ENCODE measurements around the gene RGS6. TPM values are rescaled to one million over a fixed set of nuclear protein-coding genes. Genes with fewer than 3 reads are reported as not detected.

The RGS6 gene
- total RNA-seq, 4 donors from 2014 or later = 7.6 to 25.3 (median 17.2) TPM

GRCh38 chr14:72423957-72424356 is 491.7 kb downstream of the RGS6 start:
- Histone ChIP-seq H3K9me3 (no peaks in the 10 kb centered on the region), H3K4me1 (no peaks in the 10 kb centered on the region), H3K27ac (no peak overlapping the region), H3K27me3 (no peaks in the 10 kb centered on the region), H3K4me3 (replicated peaks in 1 of 3) (no peak overlapping the region), H3K36me3 (no peaks in the 10 kb centered on the region)
- DNase-seq = no peak
- intact Hi-C loops (cut with DNase I) = no loop called here
- WGBS, 2 donors = 71 to 95% methylated on average over 1 of the region's 1 CpG
- no peak for TF ChIP-seq POLR2A (IDR thresholded peaks at IDR 0.05)
- TF ChIP-seq, protein P1, sequence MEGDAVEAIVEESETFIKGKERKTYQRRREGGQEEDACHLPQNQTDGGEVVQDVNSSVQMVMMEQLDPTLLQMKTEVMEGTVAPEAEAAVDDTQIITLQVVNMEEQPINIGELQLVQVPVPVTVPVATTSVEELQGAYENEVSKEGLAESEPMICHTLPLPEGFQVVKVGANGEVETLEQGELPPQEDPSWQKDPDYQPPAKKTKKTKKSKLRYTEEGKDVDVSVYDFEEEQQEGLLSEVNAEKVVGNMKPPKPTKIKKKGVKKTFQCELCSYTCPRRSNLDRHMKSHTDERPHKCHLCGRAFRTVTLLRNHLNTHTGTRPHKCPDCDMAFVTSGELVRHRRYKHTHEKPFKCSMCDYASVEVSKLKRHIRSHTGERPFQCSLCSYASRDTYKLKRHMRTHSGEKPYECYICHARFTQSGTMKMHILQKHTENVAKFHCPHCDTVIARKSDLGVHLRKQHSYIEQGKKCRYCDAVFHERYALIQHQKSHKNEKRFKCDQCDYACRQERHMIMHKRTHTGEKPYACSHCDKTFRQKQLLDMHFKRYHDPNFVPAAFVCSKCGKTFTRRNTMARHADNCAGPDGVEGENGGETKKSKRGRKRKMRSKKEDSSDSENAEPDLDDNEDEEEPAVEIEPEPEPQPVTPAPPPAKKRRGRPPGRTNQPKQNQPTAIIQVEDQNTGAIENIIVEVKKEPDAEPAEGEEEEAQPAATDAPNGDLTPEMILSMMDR (IDR thresholded peaks at IDR 0.05) = no peak

- Histone ChIP-seq H3K27me3 (no peaks in the 10 kb centered on the region), H3K27ac (no peak overlapping the region), H3K4me3 (replicated peaks in 1 of 3) (no peak overlapping the region), H3K9me3 (no peaks in the 10 kb centered on the region), H3K36me3 (no peaks in the 10 kb centered on the region), H3K4me1 (no peaks in the 10 kb centered on the region)
- intact Hi-C loops (cut with DNase I) = no loop called here
- no peak for DNase-seq
- TF ChIP-seq POLR2A (IDR thresholded peaks at IDR 0.05) = no peak
- TF ChIP-seq, protein P1 (IDR thresholded peaks at IDR 0.05) = no peak
- WGBS, 2 donors = 35 to 37% methylated on average over 1 of the region's 1 CpG
Measured at GRCh38 chr14:72430457-72430856, 498.2 kb downstream of the RGS6 start.

- H3K27ac ChIP-seq = no peak overlapping the region
- no peaks in the 10 kb centered on the region for H3K27me3 ChIP-seq
- no peaks in the 10 kb centered on the region for H3K36me3 ChIP-seq
- 86 to 88% methylated on average over 5 of the region's 5 CpGs for WGBS, 2 donors
- H3K4me3 ChIP-seq (replicated peaks in 1 of 3) = no peak overlapping the region
- intact Hi-C loops (cut with DNase I) = no loop called here
- DNase-seq = no peak
- H3K9me3 ChIP-seq = no peaks in the 10 kb centered on the region
- TF ChIP-seq POLR2A (IDR thresholded peaks at IDR 0.05) = no peak
- TF ChIP-seq, protein P1 (IDR thresholded peaks at IDR 0.05) = no peak
- H3K4me1 ChIP-seq = peaks cover 0 to 1% of the 10 kb centered on the region in 2 donors
Measured at GRCh38 chr14:72432748-72433147, 500.5 kb downstream of the RGS6 start.

DNA sequence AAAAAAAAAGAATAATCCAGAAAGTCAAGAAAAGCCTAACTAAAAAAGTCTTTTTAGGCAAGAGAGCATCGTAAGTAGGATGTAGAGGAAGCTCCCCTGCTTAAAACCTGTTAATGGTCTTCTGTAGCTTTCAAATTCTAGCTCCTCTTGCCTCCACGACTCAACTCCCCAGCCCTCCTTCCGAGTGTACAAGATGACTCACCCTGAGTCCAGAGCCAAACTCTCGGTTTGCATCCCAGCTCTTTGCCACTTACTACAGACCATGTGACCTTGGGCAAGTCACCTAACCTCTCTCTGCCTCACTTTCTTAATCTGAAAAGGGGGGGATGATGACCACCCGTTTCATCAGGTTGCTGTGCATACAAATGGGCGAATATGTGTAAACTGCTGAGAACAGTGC is 501.3 kb downstream of the RGS6 start:
- Histone ChIP-seq H3K4me1 (peaks cover 6 to 9% of the 10 kb centered on the region in 2 donors), H3K4me3 (replicated peaks in 1 of 3) (no peak overlapping the region), H3K36me3 (no peaks in the 10 kb centered on the region), H3K9me3 (no peaks in the 10 kb centered on the region), H3K27me3 (no peaks in the 10 kb centered on the region), H3K27ac (no peak overlapping the region)
- WGBS, 2 donors = 84 to 88% methylated on average over 6 of the region's 6 CpGs
- TF ChIP-seq POLR2A (IDR thresholded peaks at IDR 0.05) = no peak
- TF ChIP-seq, protein P1 (IDR thresholded peaks at IDR 0.05) = no peak
- no peak for DNase-seq
- intact Hi-C loops (cut with DNase I) = no loop called here

- intact Hi-C loops (cut with DNase I) = no loop called here
- no peak overlapping the region for H3K4me3 ChIP-seq (replicated peaks in 1 of 3)
- H3K36me3 ChIP-seq = no peaks in the 10 kb centered on the region
- H3K27ac ChIP-seq = no peak overlapping the region
- H3K9me3 ChIP-seq = no peaks in the 10 kb centered on the region
- no peaks in the 10 kb centered on the region for H3K27me3 ChIP-seq
- peaks cover 9 to 13% of the 10 kb centered on the region in 2 donors for H3K4me1 ChIP-seq
- TF ChIP-seq POLR2A (IDR thresholded peaks at IDR 0.05) = no peak
- TF ChIP-seq, protein P1 (IDR thresholded peaks at IDR 0.05) = no peak
- WGBS, 2 donors = 73 to 83% methylated on average over 2 of the region's 2 CpGs
- no peak for DNase-seq
Measured at GRCh38 chr14:72434856-72435255, 502.6 kb downstream of the RGS6 start.

Measured in thyroid gland (tissue), 4 donors.